Nucleus accumbens (tissue), 56 donors: ENCODE measurements around the gene FAM8A1.
A peak's percentile ranks its signal among the peaks of the same experiment; 100 is the strongest.
"Not testable (repeated sequence)": the region's sequence is repeated elsewhere in the genome, so short reads cannot be mapped to it uniquely, and the experiment has no call there.

Experiments
- DNase-seq, 56 donors: peaks; one replicate each; lab custom pipeline; 2025; lab: John Stamatoyannopoulos, UW

FAM8A1 gene, protein sequence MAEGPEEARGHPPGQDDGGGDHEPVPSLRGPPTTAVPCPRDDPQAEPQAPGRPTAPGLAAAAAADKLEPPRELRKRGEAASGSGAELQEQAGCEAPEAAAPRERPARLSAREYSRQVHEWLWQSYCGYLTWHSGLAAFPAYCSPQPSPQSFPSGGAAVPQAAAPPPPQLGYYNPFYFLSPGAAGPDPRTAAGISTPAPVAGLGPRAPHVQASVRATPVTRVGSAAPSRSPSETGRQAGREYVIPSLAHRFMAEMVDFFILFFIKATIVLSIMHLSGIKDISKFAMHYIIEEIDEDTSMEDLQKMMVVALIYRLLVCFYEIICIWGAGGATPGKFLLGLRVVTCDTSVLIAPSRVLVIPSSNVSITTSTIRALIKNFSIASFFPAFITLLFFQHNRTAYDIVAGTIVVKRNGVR

DNA sequence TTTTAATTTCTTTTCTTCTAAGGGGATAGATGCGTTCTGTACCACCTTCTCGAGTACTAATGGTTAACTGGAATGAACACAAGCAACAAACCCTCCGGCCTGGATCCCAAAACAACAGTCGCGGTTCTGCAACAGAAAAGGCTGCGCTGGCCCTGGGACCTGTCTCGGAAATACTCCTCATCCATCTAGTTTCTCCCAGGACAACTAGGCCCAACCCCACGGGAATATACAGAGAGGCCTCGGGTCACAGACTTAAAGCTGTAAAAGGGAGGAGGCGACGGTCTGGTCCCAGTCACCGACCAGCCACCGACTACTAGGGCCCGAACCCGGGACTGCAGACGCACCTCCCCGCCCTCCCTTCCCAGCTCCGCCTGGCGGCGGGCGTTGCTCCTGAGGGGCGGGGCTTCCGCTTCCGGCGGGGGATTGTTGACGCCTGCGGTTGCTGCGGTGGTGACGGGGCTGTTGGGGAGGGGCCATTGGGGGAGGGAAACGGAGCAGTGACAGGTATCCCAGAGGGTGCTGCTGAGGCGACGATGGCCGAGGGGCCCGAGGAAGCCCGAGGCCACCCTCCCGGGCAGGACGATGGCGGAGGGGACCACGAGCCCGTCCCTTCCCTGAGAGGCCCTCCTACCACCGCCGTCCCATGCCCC lies at the start of gene FAM8A1:
Gene FAM8A1 (plus strand): TSS at position 426 of the 650 bp plus-strand sequence. CDS start 108 bp downstream, at position 534.
- peak; percentile 54 to 98 (median 93) for DNase-seq

DNA sequence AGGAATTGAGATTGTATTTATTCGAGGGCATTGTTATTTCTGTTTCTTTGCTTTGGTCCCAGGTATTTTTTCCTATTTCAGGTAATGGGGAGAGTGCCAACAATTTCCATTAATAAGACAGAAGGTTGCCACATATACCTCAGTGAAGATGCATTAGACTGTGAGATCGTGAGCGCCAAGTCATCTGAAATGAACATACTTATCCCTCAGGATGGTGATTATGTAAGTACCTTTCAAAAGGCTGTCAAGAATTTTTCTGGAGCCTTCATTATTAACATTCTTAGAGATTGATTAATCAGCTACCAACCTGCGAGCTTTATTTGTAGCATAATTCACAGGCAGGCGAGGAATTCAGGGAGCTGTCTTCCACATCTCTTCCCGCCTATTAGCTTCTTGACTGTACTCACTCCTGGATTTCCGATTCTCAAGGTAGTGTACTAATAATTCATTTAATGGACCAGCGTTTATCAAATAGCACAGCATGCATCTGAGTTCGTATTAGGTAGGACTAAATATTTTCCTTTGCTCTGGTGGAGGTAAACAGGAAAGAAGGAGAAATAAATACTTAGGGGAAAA lies 48.6 kb upstream of the FAM8A1 start:
- peak in 2 of 56 donors; percentile 2 to 7 for DNase-seq

DNA sequence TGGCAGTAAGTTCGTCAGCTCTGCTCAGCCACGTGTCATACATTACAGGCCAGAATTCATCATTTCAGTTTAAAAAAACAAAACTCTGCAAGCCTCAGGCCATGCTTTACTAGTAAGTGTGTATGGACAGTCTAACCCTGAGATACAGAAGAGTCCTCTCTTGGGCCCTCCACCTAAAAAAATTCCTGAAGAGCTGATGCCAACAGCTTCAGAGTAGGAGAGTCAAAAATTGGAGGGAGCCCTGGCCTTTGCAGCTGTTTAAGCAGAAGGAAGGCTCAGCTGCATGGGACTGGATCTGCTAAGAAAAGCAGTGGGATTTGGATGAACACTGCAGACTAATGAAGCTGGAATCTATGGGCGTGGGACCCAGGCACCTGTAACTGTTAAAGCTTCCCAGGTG lies 47.2 kb upstream of the FAM8A1 start:
- DNase-seq: no peak

DNA sequence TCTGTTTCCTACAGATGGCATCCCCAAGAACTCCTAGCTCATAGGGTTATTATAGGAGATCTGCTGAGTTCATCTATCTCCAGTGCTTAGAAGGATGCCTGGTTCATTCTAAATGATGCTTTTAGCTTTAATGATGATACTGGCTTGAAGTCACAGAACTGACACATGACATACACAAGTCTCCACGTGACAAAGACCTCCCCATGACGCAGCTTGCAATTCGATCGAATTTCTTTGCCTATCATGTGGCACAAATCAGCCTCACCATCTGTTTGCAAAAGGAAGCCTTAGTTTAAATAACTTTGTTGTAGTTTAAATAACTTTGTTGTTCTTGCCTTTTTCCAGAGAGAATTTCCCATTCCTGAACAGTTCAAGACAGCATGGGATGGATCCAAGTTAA lies 44.1 kb upstream of the FAM8A1 start:
- no peak for DNase-seq

DNA sequence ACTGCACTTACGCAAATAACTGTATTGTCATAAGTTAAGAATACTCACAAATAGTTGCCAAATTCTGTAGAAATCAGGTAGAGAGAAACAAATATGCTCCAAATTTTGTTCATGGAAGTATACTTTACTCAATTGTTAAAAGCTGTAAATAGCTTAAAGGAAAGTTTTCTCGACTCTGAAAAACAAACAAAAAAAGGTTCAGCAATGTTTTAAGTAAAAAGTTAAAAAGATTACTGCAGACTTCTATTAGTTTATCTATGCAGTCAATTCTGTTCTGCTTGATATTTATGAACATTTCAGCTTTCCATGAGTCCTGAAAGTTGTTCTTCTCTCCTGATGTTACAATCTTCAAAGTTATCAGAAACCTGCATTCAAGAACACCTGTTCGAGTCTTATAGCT lies 37.5 kb upstream of the FAM8A1 start:
- DNase-seq: no peak

DNA sequence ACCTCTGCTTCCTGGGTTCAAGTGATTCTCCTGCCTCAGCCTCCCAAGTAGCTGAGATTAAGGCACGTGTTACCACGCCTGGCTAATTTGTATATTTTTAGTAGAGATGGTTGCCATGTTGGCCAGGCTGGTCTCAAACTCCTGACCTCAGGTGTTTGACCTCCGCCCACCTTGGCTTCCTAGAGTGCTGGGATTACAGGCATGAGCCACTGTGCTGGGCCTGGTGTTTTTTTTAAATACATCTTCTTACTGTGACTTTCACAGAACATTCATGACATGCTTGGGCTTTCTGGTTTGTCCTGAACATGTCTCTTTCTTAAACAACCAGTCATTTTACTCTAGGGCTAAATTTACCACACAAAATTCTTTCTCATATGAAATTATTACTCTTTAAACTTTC lies 34.7 kb upstream of the FAM8A1 start:
- DNase-seq: no peak

DNA sequence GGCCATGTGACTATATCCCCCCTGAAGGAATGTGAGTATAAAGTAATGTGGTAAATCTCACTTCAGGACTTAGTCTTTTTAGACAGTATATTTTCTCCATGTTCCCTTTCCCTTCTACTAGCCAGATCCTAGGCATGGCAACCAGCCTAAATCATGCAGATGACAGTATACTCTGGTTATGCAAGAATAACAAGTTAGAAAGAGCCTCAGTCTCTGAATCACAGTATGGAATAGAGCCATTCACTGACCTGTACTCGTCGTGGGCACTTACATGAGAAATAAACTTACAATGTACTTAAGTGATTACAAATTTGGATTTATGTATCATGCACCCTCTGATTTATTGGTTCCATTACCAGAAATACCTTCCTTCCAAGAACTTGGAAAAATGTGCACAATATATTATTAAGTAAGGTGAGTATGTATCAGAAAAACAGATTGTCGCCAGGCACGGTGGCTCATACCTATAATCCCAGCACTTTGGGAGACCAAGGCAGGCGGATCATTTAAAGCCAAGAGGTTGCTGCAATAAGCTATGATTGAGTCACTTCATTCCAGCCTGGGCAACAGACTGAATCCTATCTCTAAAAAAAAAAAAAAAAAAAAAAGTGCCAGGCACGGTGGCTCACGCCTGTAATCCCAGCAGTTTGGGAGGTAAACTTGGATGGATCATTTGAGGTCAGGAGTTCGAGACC lies 25.1 kb upstream of the FAM8A1 start:
- no peak for DNase-seq

DNA sequence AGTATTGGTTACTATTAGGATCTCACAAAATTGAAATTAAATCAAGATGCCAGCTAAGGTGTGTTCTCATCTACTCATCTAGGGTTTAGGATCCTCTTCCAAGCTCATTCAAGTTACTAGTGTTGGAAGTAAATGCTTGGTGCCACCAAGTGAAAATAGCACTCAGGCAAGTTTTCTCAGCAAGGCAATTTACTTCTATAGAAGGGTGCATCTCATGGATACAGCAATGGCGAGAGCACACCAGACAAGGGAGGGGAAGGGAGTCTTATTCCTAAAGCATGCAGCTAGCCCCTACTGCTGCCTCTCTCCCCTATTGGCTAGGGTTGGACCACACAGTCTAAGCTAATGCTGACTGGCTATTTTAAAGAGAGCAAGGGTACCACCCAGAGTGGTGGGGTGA lies 23.0 kb upstream of the FAM8A1 start:
- DNase-seq: no peak

DNA sequence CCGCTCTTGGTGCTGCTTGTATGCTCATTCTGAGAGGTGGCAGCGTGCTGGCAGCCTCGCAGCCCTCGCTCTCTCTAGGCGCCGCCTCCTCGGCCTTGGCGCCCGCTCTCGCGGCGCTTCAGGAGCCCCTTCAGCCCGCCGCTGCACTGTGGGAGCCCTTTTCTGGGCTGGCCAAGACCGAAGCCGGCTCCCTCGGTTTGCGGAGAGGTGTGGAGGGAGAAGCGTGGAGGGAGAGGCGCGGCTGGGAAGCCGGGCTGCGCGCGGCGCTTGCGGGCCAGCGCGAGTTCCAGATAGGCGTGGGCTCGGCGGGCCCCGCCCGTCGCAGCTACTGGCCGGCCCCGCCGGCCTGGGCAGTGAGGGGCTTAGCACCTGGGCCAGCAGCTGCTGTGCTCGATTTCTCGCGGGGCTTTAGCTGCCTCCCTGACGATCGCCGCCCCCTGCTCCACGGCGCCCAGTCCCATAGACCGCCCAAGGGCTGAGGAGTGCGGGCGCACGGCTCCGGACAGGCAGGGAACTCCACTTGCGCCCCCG lies 19.5 kb upstream of the FAM8A1 start:
- peak in 24 of 56 donors; percentile 5 to 42 (median 18) for DNase-seq

DNA sequence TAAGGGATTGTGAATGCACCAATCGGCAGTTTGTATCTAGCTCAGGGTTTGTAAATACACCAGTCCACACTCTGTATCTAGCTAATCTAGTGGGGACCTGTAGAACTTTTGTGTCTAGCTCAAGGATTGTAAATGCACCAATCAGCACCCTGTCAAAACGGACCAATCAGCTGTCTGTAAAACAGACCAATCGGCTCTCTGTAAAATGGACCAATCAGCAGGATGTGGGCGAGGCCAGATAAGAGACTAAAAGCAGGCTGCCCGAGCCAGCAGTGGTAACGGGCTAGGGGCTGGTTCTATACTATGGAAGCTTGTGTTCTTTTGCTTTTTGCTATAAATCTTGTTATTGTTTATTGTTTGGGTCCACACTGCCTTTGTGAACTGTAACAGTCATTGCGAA lies 18.8 kb upstream of the FAM8A1 start:
- DNase-seq: not testable (repeated sequence)

DNA sequence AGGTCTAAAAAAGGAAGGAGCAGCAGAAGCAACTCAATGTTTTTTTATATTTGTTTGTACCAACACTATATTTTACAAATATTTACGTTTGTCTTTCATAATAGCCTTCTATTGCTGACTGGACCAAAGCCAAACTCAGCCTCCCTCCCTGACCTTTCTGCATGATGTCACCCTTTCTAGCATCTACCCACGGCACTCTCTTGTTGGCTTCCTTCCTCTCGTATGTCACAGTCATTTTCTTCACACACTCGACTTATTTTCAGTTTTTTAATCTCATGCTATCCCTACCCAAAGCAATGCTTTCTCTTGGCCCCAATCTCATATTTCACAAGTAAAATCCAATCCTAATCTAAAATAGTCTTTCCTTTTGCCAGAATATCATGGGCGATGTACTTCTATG lies 16.3 kb upstream of the FAM8A1 start:
- DNase-seq: peak in 1 of 56 donors; percentile 7

DNA sequence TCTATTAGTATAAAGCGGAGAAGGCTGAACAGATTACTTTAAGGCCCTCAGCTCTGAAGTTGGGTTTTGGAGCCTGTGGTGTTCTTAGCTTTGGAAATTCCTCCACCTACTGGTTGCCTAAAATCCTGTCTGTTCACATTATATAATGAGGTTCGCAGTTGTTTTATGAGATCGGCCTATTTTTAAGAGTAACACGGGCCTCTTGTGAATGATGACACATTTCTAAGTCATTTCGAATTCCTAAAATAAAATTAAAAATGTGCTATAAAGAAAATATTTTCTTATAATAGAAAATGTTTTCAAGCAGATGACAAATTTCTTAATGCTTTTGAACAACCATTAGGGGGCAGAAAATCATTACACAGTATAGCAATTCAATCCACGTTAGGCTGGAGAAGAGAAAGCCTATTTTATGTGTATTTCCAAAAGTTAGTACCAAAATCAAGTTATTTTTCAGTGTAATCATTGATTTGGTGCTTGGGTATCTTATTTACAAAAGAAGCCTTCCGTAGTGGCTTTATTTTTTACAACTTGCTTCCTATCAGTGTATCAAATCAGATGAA lies 15.8 kb upstream of the FAM8A1 start:
- peak in 29 of 56 donors; percentile 4 to 62 (median 14) for DNase-seq

DNA sequence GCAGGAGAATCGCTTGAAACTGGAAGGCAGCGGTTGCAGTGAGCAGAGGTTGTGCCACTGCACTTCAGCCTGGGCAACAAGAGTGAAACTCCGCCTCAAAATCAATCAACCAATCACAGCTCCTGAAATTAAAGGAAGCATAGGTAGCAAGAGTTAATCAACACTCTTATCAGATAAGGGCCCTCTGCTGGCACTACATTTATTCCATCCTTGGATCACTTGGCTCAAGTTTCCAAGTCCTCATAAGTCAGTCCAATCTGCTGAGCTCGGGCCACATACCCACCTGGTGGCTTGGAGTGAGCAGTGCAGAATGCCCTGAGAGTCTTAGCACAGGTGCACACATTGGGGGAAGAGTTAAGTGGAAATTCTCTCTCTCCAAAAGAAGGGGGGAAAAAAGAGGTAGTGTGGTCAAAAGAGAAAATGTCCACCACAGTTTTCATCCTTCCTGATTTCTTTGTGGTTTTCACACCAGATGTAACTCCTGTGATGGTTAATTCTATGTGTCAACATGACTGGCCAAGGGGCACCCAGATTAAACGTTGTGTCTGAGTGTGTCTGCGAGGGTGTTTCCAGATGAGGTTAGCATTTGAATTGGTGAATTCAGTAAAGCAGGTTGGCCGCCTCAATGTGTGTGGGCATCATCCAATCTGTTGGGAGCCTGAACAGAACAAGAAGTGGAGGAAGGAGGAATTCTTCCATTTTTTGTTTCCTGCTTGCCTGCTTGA lies 14.2 kb upstream of the FAM8A1 start:
- DNase-seq: no peak

DNA sequence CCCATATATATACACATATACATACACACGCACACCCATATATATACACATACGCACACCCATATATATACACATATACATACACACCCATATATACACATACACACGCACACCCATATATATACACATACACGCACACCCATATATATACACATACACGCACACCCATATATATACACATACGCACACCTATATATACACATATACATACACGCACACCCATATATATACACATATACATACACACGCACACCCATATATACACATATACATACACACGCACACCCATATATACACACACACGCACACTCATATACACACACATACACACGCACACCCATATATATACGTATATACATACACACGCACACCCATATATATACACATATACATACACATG lies 13.5 kb upstream of the FAM8A1 start:
- not testable (repeated sequence) for DNase-seq

DNA sequence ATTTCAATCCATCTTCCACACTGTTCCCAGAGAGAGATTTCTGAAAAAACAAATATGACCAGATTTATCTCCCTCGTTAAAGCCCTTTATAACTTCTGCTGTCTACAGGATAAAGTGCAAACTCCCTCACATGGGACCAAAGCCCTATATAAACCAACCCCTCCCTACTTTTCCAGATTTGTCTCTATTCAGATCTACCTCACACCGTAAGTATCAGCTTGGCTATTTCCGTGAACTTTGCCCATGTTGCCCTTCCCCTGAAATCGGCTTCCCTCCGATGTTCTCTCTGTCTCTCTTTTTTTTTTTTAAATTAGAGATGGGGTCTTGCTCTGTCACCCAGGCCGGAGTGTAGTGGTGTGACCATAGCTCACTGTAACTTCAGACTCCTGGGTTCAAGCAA lies 12.1 kb upstream of the FAM8A1 start:
- DNase-seq: no peak

DNA sequence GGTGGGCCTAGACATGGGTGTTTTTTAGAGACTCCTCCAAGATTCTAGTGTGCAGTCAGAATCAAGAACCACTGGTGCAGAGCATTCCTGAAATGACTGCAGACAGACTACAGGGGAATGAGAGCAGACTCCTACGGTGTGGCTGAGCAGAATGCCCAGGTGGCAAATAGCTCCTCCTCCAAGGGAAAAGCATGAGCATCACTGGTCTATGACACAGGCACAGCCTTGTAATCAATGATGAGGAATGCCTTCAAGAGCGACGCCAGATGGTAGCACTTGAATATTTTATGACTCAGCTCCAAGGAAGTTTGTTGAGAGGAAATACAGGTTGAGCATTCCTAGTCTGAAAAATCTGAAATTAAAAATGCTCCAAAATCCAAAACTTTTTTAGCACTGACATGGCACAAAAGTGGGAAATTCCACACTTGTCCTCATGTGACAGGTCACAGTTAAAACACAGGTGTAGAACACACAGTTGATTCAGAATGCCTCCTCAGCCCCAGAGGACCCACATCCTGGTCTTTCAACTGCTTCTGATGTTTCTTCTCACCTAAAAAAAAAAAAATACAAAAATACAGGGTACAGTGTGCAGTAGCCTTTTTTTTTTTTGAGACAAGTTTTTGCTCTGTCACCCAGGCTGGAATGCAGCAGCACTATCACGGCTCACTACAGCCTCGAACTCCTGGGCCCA lies 10.6 kb upstream of the FAM8A1 start:
- peak in 9 of 56 donors; percentile 6 to 37 (median 11) for DNase-seq

DNA sequence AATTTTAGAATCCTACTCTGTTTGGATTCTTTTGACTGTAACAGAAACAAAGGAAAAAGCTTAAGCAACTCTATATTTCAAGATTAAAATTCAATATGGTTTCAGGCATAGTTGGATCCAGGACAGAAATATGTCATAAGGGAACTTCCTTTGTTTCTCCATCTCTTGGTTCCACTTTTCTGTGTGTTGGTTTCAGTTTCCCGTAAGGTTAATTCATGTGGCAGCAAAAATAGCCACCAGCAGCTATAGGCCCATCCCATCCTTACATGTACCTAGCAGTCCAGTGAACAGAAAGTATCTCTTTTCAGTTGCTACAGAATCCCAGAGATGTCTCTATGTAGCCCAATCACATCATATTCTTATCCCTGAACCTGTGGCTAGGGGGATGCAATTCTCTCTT lies 8.8 kb upstream of the FAM8A1 start:
- no peak for DNase-seq

DNA sequence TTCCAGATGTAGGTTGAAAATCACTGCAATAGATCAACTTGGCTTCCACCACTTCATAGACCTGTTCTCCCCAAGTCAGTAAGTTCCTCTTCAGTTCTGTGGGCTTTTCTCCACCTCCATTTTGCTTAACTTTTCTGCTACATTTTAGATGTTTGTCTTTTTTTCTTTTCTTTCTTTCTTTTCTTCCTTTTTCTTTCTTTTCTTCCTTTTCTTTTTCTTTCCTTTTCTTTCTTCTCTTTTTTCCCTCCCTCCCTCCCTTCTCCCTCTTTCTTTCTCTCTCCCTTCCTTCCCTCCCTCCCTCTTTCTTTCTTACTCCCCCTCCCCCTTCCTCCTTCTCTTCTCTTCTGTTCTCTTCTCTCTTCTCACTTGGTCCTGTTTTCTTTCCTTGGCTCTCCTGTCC lies 6.9 kb upstream of the FAM8A1 start:
- DNase-seq: no peak

DNA sequence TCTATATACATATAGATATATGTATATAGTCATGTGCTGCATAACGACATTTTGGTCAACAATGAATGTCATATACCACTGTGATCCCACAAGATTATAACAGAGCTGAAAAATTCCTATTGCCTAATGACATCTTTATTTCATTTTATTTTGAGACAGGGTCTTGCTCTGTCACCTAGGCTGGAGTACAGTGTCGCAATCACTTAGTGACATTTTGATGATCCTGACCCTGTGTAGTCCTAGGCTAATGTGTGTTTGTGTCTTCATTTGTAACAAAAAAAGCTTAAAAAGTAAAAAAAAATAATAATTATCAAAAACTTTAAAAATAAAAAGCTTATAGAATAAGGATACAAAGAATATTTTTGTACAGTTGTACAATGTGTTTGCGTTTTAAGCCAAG lies 4.0 kb upstream of the FAM8A1 start:
- DNase-seq: no peak
